A673 (cell line): Measurements from ENCODE around the gene SLC2A1. TPM values are rescaled to one million over a fixed set of nuclear protein-coding genes. Genes with fewer than 3 reads are reported as not detected.

Experiments
- BruUV-seq: library from RNA; stranded (reverse); fragments of 400-500 nt; replicated peaks from 2 replicates; lab custom pipeline; 2021; lab: Mats Ljungman, UMichigan
- CTCF ChIA-PET: fragments of 300-600 bp; sonication (Branson Sonifier 250); formaldehyde crosslinking; loops from one replicate; lab custom pipeline; 2022; ENCODE audit warnings: antibody characterized with exemption; lab: Charles Lee
- POLR2A ChIA-PET: fragments of 300-600 bp; sonication (Branson Sonifier 250); formaldehyde crosslinking; loops from one replicate; lab custom pipeline; 2022; ENCODE audit warnings: antibody characterized with exemption; ENCODE audit not compliant: low non-redundant PET; lab: Charles Lee
- DNase-seq: peaks from one replicate; pipeline ENCODE4 v3.0.0-alpha.2; 2015; ENCODE audit warnings: low spot score
- H3K27ac ChIP-seq: fragments of 200-600 bp; sonication (generic); 2 replicates; pipeline ENCODE4 v1.5.1; 2016; ENCODE audit warnings: mixed run types, low read depth, mild to moderate bottlenecking, mixed read lengths, antibody characterized with exemption, low read length; ENCODE audit not compliant: poor library complexity, severe bottlenecking
- H3K27me3 ChIP-seq: fragments of 200-600 bp; sonication (generic); replicated peaks from 2 replicates; pipeline ENCODE4 v1.6.1; 2017; ENCODE audit warnings: mixed run types, low read depth, mild to moderate bottlenecking, mixed read lengths, antibody characterized with exemption, low read length; ENCODE audit not compliant: insufficient read depth, poor library complexity
- H3K36me3 ChIP-seq: fragments of 200-600 bp; sonication (generic); 2 replicates; pipeline ENCODE4 v1.6.1; 2016; ENCODE audit warnings: mixed run types, mild to moderate bottlenecking, mixed read lengths, antibody characterized with exemption, low read length; ENCODE audit not compliant: insufficient read depth, poor library complexity, severe bottlenecking
- H3K4me1 ChIP-seq: fragments of 200-600 bp; sonication (generic); 2 replicates; pipeline ENCODE4 v1.6.1; 2017; ENCODE audit warnings: mixed run types, mild to moderate bottlenecking, mixed read lengths, antibody characterized with exemption, low read length; ENCODE audit not compliant: insufficient read depth, poor library complexity, severe bottlenecking
- H3K4me3 ChIP-seq: fragments of 200-600 bp; sonication (generic); 2 replicates; pipeline ENCODE4 v1.5.1; 2016; ENCODE audit warnings: low read depth, mixed run types, mild to moderate bottlenecking, mixed read lengths, low read length; ENCODE audit not compliant: poor library complexity, severe bottlenecking
- H3K9me3 ChIP-seq: fragments of 200-600 bp; sonication (generic); 2 replicates; pipeline ENCODE4 v1.6.1; 2016; ENCODE audit warnings: mixed run types, low read depth, mild to moderate bottlenecking, mixed read lengths, antibody characterized with exemption, low read length; ENCODE audit not compliant: poor library complexity, severe bottlenecking
- EZH2 ChIP-seq: fragments of 200-600 bp; sonication (generic); IDR thresholded peaks from 2 replicates; pipeline ENCODE4 v1.6.1; 2017; ENCODE audit warnings: borderline replicate concordance, low read depth, mild to moderate bottlenecking, mixed read lengths, antibody characterized with exemption, low read length; ENCODE audit not compliant: poor library complexity, severe bottlenecking
- intact Hi-C: fragments of 100-400 bp; cut with micrococcal nuclease; formaldehyde crosslinking; loops from one replicate; pipeline ENCODE4 v1.10.0; 2022; ENCODE audit not compliant: unreplicated experiment
- total RNA-seq: library from RNA; stranded (reverse); gene quantifications from 2 replicates; pipeline ENCODE4 v1.2.3, GENCODE V29; 2021
- TF ChIP-seq, protein P1 (sequence below): fragments of 300-800, 200-600 bp; sonication (generic); conservative IDR thresholded peaks from 2 replicates; pipeline ENCODE4 v1.5.1; 2017; ENCODE audit warnings: low read depth, mild to moderate bottlenecking, antibody characterized with exemption, low read length, moderate library complexity, mixed read lengths

The SLC2A1 gene
- total RNA-seq, 1 experiment from 2014 or later = 36.7 TPM

DNA sequence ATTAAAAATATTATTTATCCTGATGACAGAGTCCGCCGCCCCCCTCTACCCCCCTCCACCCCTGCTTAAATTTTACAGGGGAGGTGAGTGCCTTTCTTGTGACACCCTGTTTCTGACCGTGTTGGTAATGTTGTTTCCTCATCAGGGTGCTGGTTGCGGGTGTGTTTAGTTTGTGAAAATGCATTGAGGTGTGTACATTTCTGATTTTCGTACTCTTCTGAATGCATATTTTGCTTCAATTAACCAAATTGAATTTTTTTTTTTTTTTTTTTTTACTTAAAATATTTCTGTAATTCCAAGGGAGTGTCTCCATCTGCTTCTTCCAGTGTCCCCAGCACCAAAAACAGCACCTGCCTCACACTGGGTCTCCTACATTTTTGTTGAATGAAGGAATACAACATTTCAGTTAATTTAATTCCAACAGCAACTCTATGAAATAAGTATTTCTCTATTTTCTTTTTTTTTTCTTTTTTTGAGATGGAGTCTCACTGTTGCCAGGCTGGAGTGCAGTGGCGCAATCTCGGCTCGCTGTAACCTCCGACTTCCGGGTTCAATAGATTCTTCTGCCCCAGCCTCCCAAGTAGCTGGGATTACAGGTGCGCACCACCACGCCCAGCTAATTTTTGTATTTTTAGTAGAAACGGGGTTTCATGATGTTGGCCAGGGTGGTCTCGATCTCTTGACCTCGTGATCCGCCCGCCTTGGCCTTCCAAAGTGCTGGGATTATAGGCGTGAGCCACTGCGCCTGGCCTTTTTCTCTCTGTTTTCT is 5.6 kb upstream of the SLC2A1 start:
- CTCF ChIA-PET = no interaction called here
- no peak for DNase-seq
- intact Hi-C loops = no loop called here
- H3K4me3 ChIP-seq = no peak overlapping the region
- peaks cover 5% of the 10 kb centered on the region for H3K4me1 ChIP-seq
- no peak overlapping the region for H3K27ac ChIP-seq
- TF ChIP-seq, protein P1, sequence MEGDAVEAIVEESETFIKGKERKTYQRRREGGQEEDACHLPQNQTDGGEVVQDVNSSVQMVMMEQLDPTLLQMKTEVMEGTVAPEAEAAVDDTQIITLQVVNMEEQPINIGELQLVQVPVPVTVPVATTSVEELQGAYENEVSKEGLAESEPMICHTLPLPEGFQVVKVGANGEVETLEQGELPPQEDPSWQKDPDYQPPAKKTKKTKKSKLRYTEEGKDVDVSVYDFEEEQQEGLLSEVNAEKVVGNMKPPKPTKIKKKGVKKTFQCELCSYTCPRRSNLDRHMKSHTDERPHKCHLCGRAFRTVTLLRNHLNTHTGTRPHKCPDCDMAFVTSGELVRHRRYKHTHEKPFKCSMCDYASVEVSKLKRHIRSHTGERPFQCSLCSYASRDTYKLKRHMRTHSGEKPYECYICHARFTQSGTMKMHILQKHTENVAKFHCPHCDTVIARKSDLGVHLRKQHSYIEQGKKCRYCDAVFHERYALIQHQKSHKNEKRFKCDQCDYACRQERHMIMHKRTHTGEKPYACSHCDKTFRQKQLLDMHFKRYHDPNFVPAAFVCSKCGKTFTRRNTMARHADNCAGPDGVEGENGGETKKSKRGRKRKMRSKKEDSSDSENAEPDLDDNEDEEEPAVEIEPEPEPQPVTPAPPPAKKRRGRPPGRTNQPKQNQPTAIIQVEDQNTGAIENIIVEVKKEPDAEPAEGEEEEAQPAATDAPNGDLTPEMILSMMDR = no peak
- TF ChIP-seq EZH2 = no peak
- POLR2A ChIA-PET = no interaction called here
- H3K36me3 ChIP-seq = no peaks in the 10 kb centered on the region
- no peaks in the 10 kb centered on the region for H3K9me3 ChIP-seq
- BruUV-seq = no TSS peak
- no peaks in the 10 kb centered on the region for H3K27me3 ChIP-seq

DNA sequence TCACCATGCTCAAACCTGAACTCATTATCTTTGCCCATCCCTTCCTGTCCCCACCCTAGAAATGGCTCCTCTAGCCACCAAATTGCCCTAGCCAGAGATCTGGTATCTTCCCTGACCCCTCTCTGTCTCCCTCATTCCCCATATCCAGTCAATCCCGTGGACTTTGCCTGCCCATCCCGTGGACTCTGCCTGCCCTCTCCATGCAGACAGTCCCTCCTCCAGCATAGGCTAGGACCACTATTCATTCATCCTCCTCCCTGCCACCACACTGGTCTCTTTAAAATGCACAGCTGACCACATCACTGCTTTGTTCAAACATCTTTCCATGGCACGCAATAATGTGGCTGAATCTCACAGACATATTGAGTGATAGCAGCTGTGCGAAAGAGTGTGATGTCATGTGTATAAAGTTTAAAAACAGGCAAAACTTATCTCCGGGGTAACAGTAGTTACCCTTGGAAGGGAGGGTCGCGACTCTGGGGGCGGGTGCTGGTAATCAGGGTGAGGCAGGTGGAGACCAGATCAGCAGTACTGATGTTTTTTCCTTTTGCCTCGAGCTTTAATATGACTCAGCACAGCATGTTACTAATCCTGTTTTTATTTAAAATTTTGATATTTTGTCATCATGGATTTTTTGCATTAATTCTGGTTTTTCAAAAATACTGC is 4.8 kb upstream of the SLC2A1 start:
- no peaks in the 10 kb centered on the region for H3K27me3 ChIP-seq
- no TSS peak for BruUV-seq
- H3K27ac ChIP-seq = no peak overlapping the region
- peaks cover 5% of the 10 kb centered on the region for H3K4me1 ChIP-seq
- CTCF ChIA-PET = no interaction called here
- H3K36me3 ChIP-seq = no peaks in the 10 kb centered on the region
- no peak for DNase-seq
- H3K4me3 ChIP-seq = no peak overlapping the region
- POLR2A ChIA-PET = no interaction called here
- H3K9me3 ChIP-seq = no peaks in the 10 kb centered on the region
- TF ChIP-seq, protein P1 = no peak
- TF ChIP-seq EZH2 = no peak
- intact Hi-C loops = no loop called here

DNA sequence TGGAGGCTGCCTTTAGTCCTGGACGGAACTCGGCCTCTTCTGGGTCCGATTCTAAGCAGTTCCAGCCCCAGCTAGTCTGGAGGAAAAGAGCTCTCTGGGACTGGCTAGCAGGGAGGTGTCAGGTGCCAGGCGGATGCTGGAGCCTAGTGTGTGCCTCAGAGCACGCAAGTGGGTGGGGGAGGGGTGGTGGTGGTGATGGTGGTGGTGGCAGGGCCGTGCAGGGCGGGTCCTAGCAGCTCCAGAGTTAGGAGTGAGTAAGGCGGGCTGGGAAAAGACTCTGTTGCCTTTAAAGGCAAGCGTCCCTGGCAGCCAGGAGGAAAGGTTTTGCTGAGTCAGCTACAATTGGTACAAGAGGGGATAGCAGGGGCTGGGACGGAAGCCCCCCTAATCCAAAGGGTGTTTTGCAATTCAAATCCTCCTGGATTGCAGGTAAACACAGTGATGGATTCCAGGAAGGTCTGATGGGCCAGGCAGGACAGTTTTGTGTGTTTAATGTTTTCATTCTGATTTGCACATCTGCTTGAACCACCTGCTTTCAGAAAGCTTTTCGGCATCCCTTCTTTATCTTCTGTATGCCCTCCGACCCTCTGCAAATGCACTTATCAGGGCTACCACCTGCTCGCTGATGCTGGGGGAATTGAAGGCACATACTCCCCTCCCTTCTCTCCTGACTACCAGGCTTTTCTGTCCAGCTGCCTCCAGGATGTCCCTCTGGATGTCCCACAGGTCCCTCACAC is 4.1 kb upstream of the SLC2A1 start:
- ChIA-PET CTCF (no interaction called here), POLR2A (no interaction called here)
- no peaks in the 10 kb centered on the region for H3K27me3 ChIP-seq
- no peak for DNase-seq
- TF ChIP-seq, protein P1 = no peak
- no peak for TF ChIP-seq EZH2
- no peaks in the 10 kb centered on the region for H3K9me3 ChIP-seq
- H3K4me3 ChIP-seq = no peak overlapping the region
- intact Hi-C loops = no loop called here
- peaks cover 5% of the 10 kb centered on the region for H3K4me1 ChIP-seq
- no peak overlapping the region for H3K27ac ChIP-seq
- no peaks in the 10 kb centered on the region for H3K36me3 ChIP-seq
- no TSS peak for BruUV-seq
